ENCODE data around the gene EIF2S3B. TPM values are rescaled to one million over a fixed set of nuclear protein-coding genes. Genes with fewer than 3 reads are reported as not detected.
"Not testable (repeated sequence)": the region's sequence is repeated elsewhere in the genome, so short reads cannot be mapped to it uniquely, and the experiment has no call there.

The EIF2S3B gene
- 0.12 and 0.14 TPM in 2 replicates for total RNA-seq (2014; rRNA removed; shearing (Covaris generic); ENCODE audit: low replicate concordance)

- in situ Hi-C loops (cut with HindIII; ENCODE audit: low pct_unique_long_range_greater_than_20kb, low sequenced_read_pairs), result no loop called here
- DNase-seq (ENCODE audit: low read depth), result no peak
Observed at GRCh38 chr12:10505620-10506019, at the start of gene EIF2S3B. TSS of gene EIF2S3B (plus strand) at chr12:10505890. CDS start at chr12:10505903, 13 bp downstream.

DNA sequence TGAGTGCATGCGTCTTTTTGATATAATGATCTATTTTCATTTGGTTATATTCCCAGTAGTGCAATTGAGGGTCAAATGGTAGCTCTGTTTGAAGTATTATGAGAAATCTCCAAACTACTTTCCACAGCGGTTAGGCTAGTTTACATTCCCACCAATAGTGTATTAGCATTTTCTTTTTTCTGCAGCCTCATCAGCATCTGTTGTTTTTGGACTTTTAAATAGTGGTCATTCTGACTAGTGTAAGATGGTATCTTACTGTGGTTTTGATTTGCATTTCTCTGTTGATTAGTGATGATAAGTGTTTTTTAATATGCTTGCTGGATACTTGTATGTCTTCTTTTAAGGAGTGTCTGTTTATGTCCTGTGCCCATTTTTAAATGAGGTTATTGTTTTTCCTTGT, 48.8 kb upstream of the EIF2S3B start:
- no peak for DNase-seq (ENCODE audit: low read depth)
- in situ Hi-C loops (cut with HindIII; ENCODE audit: low pct_unique_long_range_greater_than_20kb, low sequenced_read_pairs), result no loop called here

DNA sequence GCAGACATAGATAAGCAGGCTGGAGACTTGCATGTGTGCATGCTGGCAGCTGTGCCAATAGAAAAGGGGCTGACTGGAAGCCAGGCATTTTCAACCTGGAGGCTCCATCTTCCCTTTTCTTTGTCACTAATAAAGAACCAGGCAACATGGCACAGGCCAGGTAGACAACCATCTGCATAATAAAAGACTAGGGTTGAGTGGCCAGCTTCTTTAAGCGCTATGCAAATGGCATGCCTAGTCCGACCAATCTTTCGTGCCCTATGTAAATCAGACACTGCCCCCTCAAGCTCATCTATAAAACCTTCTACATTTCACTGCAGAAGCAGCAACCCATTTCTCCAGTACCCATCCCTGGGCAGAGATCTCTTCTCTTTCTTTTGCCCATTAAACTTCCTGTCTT, 47.9 kb upstream of the EIF2S3B start:
- no peak for DNase-seq (ENCODE audit: low read depth)

GRCh38 chr12:10466311-10466710, 39.4 kb upstream of the EIF2S3B start:
- in situ Hi-C loops (cut with HindIII; ENCODE audit: low pct_unique_long_range_greater_than_20kb, low sequenced_read_pairs), result no loop called here
- no peak for DNase-seq (ENCODE audit: low read depth)

More for the DNA sequence above, 47.9 kb upstream of the EIF2S3B start:
- in situ Hi-C loops (cut with HindIII; ENCODE audit: low pct_unique_long_range_greater_than_20kb, low sequenced_read_pairs), result no loop called here

DNA sequence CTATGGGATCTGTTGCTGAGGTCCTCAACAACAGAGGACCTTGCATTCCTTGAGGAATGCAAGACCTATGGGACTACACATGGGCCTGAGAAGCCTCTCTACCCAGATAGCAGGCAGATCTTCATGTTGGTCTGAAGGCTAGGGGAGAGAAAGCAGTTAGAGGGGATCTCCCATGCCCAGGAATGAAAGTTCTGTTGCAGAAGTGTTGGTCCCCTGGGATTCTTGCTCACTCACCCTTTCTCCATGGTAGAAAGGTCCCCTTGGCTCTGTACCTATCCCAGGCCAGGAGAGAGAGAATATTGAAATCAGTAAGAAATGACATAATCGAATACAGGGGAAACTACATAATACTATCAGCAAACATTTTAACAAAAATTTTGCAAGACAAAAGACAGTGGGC, 36.0 kb upstream of the EIF2S3B start:
- in situ Hi-C loops (cut with HindIII; ENCODE audit: low pct_unique_long_range_greater_than_20kb, low sequenced_read_pairs), result no loop called here

DNA sequence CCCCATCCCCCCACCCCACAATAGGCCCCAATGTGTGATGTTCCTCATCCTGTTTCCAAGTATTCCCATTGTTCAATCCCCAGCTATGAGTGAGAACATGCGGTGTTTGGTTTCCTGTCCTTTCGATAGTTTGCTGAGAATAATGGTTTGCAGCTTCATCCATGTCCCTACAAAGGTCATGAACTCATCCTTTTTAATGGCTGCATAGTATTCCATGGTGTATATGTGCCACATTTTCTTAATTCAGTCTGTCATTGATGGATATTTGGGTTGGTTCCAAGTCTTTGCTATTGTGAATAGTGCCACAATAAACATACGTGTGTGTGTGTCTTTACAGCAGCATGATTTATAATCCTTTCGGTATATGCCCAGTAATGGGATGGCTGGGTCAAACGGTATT, 32.9 kb upstream of the EIF2S3B start:
- in situ Hi-C loops (cut with HindIII; ENCODE audit: low pct_unique_long_range_greater_than_20kb, low sequenced_read_pairs); DNase-seq (ENCODE audit: low read depth): not testable (repeated sequence)

More for the DNA sequence above, 36.0 kb upstream of the EIF2S3B start:
- no peak for DNase-seq (ENCODE audit: low read depth)

DNA sequence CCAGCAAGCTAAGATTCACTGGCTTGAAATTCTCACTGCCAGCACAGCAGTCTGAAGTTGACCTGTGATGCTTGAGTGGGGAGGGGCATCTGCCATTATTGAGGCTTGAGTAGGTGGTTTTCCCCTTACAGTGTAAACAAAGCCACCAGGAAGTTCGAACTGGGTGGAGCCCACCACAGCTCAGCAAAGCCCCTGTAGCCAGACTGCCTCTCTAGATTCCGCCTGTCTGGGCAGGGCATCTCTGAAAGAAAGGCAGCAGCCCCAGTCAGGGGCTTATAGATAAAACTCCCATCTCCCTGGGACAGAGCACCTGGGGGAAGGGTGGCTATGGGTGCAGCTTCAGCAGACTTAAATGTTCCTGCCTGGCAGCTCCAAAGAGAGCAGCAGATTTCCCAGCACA, 23.8 kb upstream of the EIF2S3B start:
- in situ Hi-C loops (cut with HindIII; ENCODE audit: low pct_unique_long_range_greater_than_20kb, low sequenced_read_pairs); DNase-seq (ENCODE audit: low read depth): not testable (repeated sequence)

- in situ Hi-C loops (cut with HindIII; ENCODE audit: low pct_unique_long_range_greater_than_20kb, low sequenced_read_pairs); DNase-seq (ENCODE audit: low read depth): not testable (repeated sequence)
Observed at GRCh38 chr12:10487328-10487727, 18.4 kb upstream of the EIF2S3B start.

- in situ Hi-C loops (cut with HindIII; ENCODE audit: low pct_unique_long_range_greater_than_20kb, low sequenced_read_pairs), result no loop called here
- no peak for DNase-seq (ENCODE audit: low read depth)
Observed at GRCh38 chr12:10491766-10492165, 13.9 kb upstream of the EIF2S3B start.

DNA sequence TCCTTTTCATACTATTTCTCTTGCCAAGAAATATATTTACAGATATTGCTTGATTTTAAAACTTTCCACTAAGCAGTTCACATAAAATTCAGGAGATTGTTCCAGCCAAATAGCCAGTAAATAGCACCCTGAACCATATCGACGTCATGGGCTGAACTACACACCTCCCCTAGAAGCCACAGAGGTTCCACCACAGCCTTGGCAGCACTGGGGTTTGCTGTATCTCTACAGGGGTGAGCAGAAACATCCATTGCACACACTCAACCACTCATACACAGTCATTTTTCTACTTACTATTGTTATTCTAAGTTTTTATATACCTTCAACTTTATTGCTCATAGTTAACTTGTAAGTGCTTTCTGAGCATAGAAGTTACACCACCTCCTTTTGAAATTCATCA, 8.1 kb upstream of the EIF2S3B start:
- DNase-seq (ENCODE audit: low read depth), result no peak
- in situ Hi-C loops (cut with HindIII; ENCODE audit: low pct_unique_long_range_greater_than_20kb, low sequenced_read_pairs), result no loop called here

- in situ Hi-C loops (cut with HindIII; ENCODE audit: low pct_unique_long_range_greater_than_20kb, low sequenced_read_pairs), result no loop called here
- no peak for DNase-seq (ENCODE audit: low read depth)
Observed at GRCh38 chr12:10498042-10498441, 7.6 kb upstream of the EIF2S3B start.

DNA sequence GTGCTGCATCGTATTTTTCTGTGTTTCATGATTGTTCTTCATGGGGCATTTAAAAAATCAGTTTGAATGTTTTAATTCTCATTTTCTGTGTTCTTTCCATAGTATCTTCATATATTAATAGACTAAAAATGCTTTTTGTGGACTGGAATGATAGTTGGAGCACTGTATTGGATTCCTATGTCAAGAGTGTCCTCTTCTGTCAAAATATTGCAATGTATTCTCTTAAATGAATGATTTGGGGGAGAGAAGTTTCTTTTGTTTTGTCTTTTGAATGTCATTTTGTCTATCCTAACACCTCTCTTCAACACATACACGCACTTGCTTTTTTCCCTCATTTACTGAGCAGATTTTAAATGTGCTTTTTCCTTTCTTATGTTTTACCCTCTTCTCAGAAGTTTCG, 4.7 kb upstream of the EIF2S3B start:
- no peak for DNase-seq (ENCODE audit: low read depth)
- in situ Hi-C loops (cut with HindIII; ENCODE audit: low pct_unique_long_range_greater_than_20kb, low sequenced_read_pairs), result no loop called here

DNA sequence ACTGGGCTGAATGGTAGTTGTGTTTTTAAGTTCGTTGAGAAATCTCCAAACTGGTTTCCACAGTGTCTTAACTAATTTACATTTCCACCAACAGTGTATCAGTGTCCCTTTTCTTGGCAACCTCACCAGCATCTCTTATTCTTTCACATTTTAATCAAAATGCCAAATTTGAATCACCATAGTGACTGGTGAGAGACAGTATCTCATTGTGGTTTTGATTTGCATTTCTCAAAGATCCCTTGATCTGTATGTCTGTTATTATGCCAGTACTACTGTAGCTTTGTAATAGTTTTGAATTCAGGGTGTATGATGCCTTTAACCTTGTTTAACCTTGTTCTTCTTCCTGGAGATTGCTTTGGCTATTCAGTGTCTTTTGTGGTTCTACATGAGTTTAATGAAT, 2.2 kb upstream of the EIF2S3B start:
- no peak for DNase-seq (ENCODE audit: low read depth)
- in situ Hi-C loops (cut with HindIII; ENCODE audit: low pct_unique_long_range_greater_than_20kb, low sequenced_read_pairs), result no loop called here

GRCh38 chr12:10511756-10512355, 6.2 kb downstream of the EIF2S3B start:
- in situ Hi-C loops (cut with HindIII; ENCODE audit: low pct_unique_long_range_greater_than_20kb, low sequenced_read_pairs), result no loop called here
- no peak for DNase-seq (ENCODE audit: low read depth)

DNA sequence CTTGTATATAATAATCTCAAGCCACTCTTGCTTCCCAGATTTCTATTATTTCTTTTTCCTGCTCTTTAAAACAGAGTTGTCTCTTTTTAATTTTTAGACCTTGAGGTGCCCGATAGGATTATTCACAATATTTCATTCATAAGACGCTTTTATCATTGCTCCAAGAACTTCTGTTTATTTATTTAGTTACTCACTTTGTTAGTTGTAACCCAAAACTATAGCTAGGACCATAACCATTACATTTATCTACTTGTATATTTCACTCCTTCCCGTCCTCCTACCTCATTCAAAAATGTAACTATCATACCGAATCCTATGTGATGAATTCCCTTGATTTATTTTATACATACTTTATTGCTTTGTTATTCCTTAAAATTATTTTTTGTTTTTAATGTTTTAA, 7.1 kb downstream of the EIF2S3B start:
- in situ Hi-C loops (cut with HindIII; ENCODE audit: low pct_unique_long_range_greater_than_20kb, low sequenced_read_pairs), result no loop called here
- no peak for DNase-seq (ENCODE audit: low read depth)

- in situ Hi-C loops (cut with HindIII; ENCODE audit: low pct_unique_long_range_greater_than_20kb, low sequenced_read_pairs), result no loop called here
- DNase-seq (ENCODE audit: low read depth), result no peak
Observed at GRCh38 chr12:10521555-10521954, 15.9 kb downstream of the EIF2S3B start.

- no peak for DNase-seq (ENCODE audit: low read depth)
- in situ Hi-C loops (cut with HindIII; ENCODE audit: low pct_unique_long_range_greater_than_20kb, low sequenced_read_pairs), result no loop called here
Observed at GRCh38 chr12:10528174-10528953, 22.7 kb downstream of the EIF2S3B start.

- DNase-seq (ENCODE audit: low read depth), result no peak
- in situ Hi-C loops (cut with HindIII; ENCODE audit: low pct_unique_long_range_greater_than_20kb, low sequenced_read_pairs), result no loop called here
Observed at GRCh38 chr12:10529603-10530002, 23.9 kb downstream of the EIF2S3B start.

GRCh38 chr12:10537721-10538120, 32.0 kb downstream of the EIF2S3B start:
- in situ Hi-C loops (cut with HindIII; ENCODE audit: low pct_unique_long_range_greater_than_20kb, low sequenced_read_pairs), result no loop called here
- no peak for DNase-seq (ENCODE audit: low read depth)

DNA sequence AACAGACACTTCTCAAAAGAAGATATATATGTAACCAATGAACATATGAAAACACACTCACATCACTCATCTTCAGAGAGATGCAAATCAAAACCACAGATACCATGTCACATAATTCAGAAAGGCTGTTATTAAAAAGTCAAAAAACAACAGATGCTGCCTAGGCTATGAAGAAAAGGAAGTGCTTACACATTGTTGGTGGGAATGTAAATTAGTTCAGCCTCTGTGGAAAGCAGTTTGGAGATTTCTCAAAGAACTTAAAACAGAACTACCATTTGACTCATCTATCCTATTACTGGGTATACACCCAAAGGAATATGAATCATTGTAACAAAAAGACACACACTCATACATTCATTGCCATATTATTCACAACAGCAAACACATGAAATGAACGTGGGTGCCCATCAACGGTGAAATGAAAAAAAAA, 35.1 kb downstream of the EIF2S3B start:
- in situ Hi-C loops (cut with HindIII; ENCODE audit: low pct_unique_long_range_greater_than_20kb, low sequenced_read_pairs), result no loop called here
- no peak for DNase-seq (ENCODE audit: low read depth)
